ENCODE data around the gene PHLDA1. TPM values are rescaled to one million over a fixed set of nuclear protein-coding genes. Genes with fewer than 3 reads are reported as not detected.

Gene PHLDA1
- 10 to 100 TPM in 2 of 4 donors, 1 to 10 TPM in 2; 2.4 to 32.7 (median 7.9) TPM for total RNA-seq

DNA sequence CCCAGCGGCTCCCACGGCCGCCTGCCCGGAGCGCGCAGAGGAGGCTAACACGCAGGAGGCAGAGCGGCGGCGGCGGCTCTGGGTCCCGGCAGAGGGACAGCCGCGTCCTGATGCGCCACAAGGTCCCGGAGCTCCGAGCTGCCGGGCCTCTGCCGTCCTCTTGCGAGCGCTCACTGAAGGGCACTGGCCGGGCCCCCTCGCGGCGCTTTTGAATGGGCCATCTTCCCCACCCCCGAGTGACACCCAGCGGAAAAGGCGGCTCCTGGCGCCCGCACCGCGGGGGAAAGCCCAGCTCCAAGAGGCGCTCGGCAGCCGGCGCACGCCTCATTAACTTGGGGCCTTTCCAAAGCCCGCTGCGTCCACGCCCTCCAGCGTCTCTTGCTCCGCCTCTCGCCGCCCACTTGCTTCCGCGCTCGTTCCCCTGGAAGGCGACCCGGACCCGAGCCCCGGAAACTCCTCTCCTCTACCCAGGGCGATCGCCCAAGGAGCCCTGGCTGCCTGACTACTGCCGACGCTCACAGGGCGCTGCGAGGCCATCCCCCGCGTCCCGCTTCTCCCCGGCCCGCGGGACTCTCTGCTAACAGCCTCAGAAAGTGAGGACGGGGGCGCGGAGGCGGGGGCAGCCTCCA, at the start of gene PHLDA1:
TSS of gene PHLDA1 (minus strand) at position 363 of the 629 bp plus-strand sequence.
- intact Hi-C loops (cut with DNase I; ENCODE audit: low total_unique reads), result loop anchor here (1.0 to 10.0 kb wide), 7 partner anchors 49 to 533 kb away; partner anchors contain the start of genes BBS10, KRR1 and NAP1L1
- ATAC-seq, result peak; percentile 73 to 80
- Histone ChIP-seq H3K27me3 (peaks cover 0 to 40% (median 22%) of the 10 kb centered on the region in 3 donors), H3K4me1 (peaks cover 8 to 20% of the 10 kb centered on the region in 2 donors), H3K36me3 (no peaks in the 10 kb centered on the region), H3K4me3 (peak within 1 kb of the TSS; percentile 77 to 88 (median 85)), H3K27ac (peak within 1 kb of the TSS; percentile 86 to 95 (median 92)), H3K9me3 (no peaks in the 10 kb centered on the region)
- TF ChIP-seq POLR2A (IDR thresholded peaks at IDR 0.05), result peak; percentile 64 to 91
- TF ChIP-seq, protein P1, sequence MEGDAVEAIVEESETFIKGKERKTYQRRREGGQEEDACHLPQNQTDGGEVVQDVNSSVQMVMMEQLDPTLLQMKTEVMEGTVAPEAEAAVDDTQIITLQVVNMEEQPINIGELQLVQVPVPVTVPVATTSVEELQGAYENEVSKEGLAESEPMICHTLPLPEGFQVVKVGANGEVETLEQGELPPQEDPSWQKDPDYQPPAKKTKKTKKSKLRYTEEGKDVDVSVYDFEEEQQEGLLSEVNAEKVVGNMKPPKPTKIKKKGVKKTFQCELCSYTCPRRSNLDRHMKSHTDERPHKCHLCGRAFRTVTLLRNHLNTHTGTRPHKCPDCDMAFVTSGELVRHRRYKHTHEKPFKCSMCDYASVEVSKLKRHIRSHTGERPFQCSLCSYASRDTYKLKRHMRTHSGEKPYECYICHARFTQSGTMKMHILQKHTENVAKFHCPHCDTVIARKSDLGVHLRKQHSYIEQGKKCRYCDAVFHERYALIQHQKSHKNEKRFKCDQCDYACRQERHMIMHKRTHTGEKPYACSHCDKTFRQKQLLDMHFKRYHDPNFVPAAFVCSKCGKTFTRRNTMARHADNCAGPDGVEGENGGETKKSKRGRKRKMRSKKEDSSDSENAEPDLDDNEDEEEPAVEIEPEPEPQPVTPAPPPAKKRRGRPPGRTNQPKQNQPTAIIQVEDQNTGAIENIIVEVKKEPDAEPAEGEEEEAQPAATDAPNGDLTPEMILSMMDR (IDR thresholded peaks at IDR 0.05 in 4 of 5, conservative IDR thresholded peaks at IDR 0.05 in 1 of 5), result peak; percentile 29 to 63 (median 55)
- in situ Hi-C loops (cut with MboI; ENCODE audit: low sequenced_read_pairs in 4 of 4), result loop anchor here in 3 of 4 donors (10.0 to 25.0 kb wide), 3 partner anchors 494 to 644 kb away; partner anchors contain the start of gene GLIPR1L2 (in 1 of the 3)
- peak; percentile 84 to 86 for DNase-seq

DNA sequence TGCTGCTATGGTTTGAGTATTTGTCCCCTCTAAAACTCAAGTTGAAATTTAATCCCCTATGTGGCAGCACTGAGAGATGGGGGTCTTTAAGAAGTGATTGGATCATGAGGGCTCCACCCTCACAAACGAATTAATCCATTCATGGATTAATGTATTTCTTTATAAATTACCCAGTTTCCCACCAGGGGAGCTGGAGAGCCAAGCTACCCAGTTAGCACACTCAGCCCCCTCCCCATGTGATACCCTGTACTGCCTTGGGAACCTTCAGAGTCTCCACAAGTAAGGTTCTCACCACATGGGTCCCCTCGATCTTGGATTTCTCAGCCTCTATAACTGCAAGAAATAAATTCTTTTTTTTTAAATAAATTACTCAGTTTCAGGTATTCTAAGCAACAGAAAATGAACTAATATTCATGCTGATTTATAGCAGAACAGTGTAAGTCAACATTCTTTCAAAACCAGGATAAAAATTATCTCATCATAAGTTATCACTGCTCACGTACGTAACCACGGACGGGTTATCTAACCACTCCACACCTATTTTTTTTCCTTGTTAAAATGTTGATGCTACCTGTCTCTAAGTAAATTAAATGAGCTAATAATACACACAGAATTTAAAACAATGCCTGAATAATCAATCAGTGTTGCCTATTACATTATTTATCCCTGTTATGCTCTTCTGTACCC, 49.3 kb upstream of the PHLDA1 start:
- DNase-seq, result no peak
- peaks cover 0 to 7% (median 0%) of the 10 kb centered on the region in 3 donors for H3K9me3 ChIP-seq
- no peak for ATAC-seq
- peaks cover 0 to 22% of the 10 kb centered on the region in 2 donors for H3K36me3 ChIP-seq
- in situ Hi-C loops (cut with MboI; ENCODE audit: low sequenced_read_pairs in 4 of 4) (loop anchor here (10.0 to 25.0 kb wide), 5 partner anchors 256 to 706 kb away; partner anchors contain the start of genes BBS10 (in 4 of the 4), OSBPL8 (in 2 of the 4) and ZDHHC17 (in 1 of the 4)), intact Hi-C loops (cut with DNase I; ENCODE audit: low total_unique reads) (loop anchor here (5.0 to 10.0 kb wide), 7 partner anchors 49 to 694 kb away; partner anchors contain the start of genes OSBPL8, PHLDA1 and ZDHHC17)
- H3K27me3 ChIP-seq, result no peaks in the 10 kb centered on the region
- no peak overlapping the region for H3K4me3 ChIP-seq
- H3K27ac ChIP-seq, result no peak overlapping the region
- no peak for TF ChIP-seq POLR2A (IDR thresholded peaks at IDR 0.05)
- TF ChIP-seq, protein P1 (IDR thresholded peaks at IDR 0.05 in 4 of 5, conservative IDR thresholded peaks at IDR 0.05 in 1 of 5), result no peak
- H3K4me1 ChIP-seq, result peaks cover 32% of the 10 kb centered on the region in 2 donors

DNA sequence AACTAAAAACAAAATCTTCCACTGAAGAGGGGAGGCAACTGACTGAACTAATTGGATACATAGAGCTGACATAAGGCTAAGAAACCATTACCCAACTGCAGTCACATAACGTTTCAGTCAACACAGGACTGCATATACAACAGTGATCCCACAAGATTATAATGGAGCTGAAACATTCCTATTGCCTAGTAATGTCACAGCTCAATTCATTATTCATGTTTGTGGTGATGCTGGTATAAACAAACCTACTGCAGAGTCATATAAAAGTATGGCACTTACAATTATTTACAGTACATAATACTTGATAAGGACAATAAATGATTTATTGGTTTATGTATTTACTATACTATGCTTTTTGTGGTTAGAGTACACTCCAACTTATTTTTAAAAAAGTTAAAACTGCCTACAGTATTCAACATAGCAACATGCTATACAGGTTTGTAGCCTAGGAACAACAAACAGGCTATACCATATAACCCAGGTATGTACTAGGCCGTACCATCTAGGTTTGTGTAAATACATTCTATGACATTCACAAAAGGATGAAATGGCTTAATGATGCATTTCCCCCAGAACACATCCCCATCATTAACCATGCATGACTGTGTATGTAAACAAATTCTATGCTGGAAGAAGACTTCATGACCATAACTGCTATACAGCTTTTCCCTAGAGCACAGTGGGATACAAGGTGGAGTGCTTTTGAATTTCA, 48.6 kb upstream of the PHLDA1 start:
- Histone ChIP-seq H3K27me3 (no peaks in the 10 kb centered on the region), H3K9me3 (peaks cover 0 to 7% (median 0%) of the 10 kb centered on the region in 3 donors), H3K36me3 (peaks cover 0 to 22% of the 10 kb centered on the region in 2 donors), H3K4me3 (no peak overlapping the region), H3K27ac (no peak overlapping the region), H3K4me1 (peaks cover 31% of the 10 kb centered on the region in 2 donors)
- no peak for TF ChIP-seq POLR2A (IDR thresholded peaks at IDR 0.05)
- TF ChIP-seq, protein P1 (IDR thresholded peaks at IDR 0.05 in 4 of 5, conservative IDR thresholded peaks at IDR 0.05 in 1 of 5), result no peak
- intact Hi-C loops (cut with DNase I; ENCODE audit: low total_unique reads), result loop anchor here (5.0 to 10.0 kb wide), 7 partner anchors 48 to 693 kb away; partner anchors contain the start of genes OSBPL8, PHLDA1 and ZDHHC17
- DNase-seq, result no peak
- in situ Hi-C loops (cut with MboI; ENCODE audit: low sequenced_read_pairs in 4 of 4), result loop anchor here (10.0 to 25.0 kb wide), 5 partner anchors 257 to 707 kb away; partner anchors contain the start of genes BBS10 (in 4 of the 4), OSBPL8 (in 2 of the 4) and ZDHHC17 (in 1 of the 4)
- ATAC-seq, result no peak

DNA sequence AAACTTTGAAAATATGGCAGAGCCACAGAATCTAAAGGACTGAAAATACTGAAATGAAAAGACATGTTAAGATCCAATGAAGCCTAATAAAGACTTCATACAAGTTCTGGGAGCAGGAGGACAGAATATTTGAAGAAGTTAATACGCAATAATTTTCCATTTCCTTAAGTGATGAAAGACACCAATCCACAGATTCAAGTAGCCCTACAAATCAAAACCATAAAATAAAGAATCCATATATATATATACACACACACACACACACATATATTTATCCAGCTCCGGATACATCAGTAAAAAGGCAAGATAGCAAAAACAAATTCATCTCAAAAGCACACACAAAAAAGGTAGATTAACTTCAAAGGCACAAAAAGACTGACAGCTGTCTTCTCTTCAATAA, 47.2 kb upstream of the PHLDA1 start:
- H3K36me3 ChIP-seq, result peaks cover 0 to 22% of the 10 kb centered on the region in 2 donors
- H3K4me1 ChIP-seq, result peaks cover 40 to 41% of the 10 kb centered on the region in 2 donors
- TF ChIP-seq POLR2A (IDR thresholded peaks at IDR 0.05), result no peak
- TF ChIP-seq, protein P1 (IDR thresholded peaks at IDR 0.05 in 4 of 5, conservative IDR thresholded peaks at IDR 0.05 in 1 of 5), result no peak
- no peak overlapping the region for H3K27ac ChIP-seq
- ATAC-seq (no peak), DNase-seq (no peak)
- H3K27me3 ChIP-seq, result no peaks in the 10 kb centered on the region
- in situ Hi-C loops (cut with MboI; ENCODE audit: low sequenced_read_pairs in 4 of 4) (loop anchor here (25.0 kb wide), 4 partner anchors 259 to 709 kb away; partner anchors contain the start of genes BBS10 (in 2 of the 4), OSBPL8 (in 2 of the 4) and ZDHHC17 (in 1 of the 4)), intact Hi-C loops (cut with DNase I; ENCODE audit: low total_unique reads) (no loop called here)
- no peak overlapping the region for H3K4me3 ChIP-seq
- H3K9me3 ChIP-seq, result peaks cover 0 to 7% (median 0%) of the 10 kb centered on the region in 3 donors
